T-helper 9 cell (primary cell): ENCODE data around the gene IGFLR1.

Source experiments
- DNase-seq: peaks from one replicate; pipeline ENCODE4 v3.0.0-alpha.2; 2020
- total RNA-seq, 2 donors: gene quantifications; one replicate each; lab custom pipeline; 2026; lab: John Stamatoyannopoulos, UW

IGFLR1 gene, protein sequence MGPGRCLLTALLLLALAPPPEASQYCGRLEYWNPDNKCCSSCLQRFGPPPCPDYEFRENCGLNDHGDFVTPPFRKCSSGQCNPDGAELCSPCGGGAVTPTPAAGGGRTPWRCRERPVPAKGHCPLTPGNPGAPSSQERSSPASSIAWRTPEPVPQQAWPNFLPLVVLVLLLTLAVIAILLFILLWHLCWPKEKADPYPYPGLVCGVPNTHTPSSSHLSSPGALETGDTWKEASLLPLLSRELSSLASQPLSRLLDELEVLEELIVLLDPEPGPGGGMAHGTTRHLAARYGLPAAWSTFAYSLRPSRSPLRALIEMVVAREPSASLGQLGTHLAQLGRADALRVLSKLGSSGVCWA
- 2.7 to 5.0 reads per million in 2 donors for total RNA-seq

DNA sequence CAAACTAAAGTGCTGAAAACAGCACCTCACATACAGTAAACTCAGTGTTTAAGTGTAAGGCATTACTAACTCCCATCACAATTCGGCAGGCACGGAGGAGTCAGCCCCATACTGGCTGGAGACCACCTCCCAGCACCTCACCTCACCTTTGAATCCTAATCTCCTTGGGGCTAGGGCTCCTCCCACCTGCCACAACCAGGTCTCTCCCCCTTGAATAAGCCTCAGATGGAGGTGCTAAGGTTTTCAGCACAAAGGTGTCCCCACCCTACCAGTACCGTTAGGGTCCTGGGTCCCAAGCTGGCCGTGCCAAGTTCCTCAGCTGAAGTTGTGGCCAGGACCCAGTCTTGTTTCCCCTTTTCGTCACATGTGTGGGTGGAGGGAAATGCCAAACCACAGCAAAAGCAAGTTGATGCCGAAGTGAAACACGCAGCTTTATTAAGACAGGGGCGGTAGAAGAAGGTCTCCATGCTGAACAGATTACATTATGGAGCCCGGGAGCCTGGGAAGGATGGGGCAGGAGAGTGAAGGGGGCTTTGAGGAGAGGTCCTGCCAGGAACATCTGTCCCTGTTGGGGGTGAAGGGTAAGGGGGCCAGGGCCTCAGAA is at the start of gene IGFLR1:
Gene IGFLR1, minus strand, starts transcription at position 332 of the 604 bp plus-strand sequence. CDS start 1,272 bp downstream, outside the sequence.
- peak; percentile 41 for DNase-seq

DNA sequence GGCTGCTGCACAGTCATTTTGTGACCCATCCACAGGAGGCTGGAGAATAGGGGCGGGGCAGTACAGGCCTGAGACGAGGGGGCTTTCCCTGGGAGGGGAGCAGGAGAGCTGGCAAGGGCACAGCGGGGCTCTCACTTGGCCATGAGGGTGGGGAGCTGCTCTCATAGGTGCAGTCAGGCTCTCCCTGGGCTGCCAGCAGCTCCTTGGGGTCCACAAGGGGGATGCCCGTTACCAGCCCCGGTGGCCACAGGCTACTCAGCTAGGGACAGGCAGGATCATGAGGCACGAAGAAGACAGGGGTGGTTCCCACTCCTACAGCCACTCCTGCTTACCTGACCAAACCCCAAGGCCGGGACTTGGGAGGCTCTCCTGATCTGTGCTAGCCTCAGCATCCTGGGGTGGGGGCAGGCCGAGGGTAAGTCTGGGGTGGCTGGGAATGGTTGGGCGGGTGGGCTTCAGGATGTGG is 49.6 kb upstream of the IGFLR1 start:
- no peak for DNase-seq

DNA sequence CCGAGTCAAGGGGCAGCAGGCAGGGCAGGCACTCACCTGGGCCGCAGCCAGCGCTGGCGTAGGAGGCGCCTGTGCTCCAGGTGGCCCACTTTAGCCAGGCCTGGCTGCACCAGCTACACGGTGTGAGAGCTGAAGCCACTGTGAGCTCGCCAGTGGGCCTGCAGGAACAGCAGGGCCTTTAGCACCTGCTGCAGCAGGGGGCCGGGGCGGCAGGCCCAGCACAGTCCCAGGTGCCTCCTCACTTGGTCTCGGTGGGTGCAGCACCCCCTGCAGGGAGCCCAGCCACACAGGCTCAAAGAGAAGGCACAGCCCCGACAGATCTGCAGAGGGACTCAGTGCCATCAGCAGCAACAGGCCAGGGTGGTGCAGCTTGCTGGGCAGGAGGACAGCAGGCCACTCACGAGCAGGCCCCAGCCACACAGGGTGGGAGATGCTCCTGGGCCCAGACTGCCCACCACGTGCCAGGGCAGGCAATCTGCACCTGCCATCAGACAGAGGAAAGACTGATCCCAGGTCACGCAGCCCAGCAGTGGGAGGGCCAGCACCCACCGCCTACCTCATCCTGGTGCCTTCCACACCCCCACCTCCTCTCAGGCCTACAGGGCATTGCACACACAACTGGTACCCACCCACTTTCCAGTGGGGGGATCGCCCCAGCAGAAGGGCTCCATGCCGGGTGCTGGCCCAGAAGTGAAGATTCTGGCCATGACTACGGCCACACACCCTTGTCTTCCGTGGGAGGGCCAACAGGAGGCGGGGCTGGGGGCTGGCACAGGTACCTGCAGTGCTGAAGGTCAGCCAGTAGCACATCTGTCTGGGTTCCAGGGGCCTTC is 48.9 kb upstream of the IGFLR1 start:
- DNase-seq, result no peak

DNA sequence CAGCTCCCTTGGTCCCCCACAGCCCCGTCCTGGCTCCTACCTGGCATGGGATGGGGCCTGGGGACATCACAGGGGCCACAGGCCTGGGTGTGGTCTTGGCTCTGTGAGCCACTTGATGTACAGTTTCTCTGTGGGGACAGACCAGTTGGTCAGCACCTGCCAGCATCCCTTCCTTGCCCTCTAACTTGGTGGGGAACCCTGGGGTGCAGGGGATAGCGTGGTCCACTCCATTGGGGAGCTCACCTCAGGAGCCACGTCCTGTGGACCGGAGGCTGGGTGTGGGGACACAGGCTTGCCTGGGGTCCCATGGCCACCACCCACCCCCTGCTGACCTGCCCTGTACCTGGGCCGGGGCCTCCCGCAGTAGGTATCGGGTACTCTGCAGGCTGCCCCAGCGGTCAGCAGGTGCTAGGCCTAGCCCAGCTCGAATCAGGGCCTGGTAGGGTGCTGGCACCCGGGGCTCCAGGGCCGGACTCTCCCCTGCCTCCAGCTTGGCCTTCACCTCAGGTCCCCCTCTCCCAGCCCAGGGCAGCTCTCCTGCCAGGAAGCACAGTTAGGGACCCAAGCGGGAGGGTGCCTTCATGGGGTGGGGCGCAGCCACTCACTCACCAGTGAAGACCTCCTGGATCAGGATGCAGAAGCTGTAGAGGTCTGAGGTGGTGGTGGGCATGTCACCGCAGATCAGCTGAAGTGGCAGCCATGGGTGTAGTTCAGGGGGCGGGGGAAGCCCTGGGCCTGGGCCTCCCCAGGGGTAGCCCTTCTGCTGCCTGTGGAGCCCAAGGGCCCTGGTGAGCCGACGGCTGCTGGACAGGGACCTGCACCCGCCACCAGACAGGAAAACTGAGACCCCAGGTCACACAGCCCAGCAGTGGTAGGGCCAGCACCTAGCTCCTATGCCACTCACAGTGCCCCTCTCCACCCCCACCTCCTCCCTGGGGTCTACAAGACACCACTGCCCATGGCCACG is 48.0 kb upstream of the IGFLR1 start:
- no peak for DNase-seq

DNA sequence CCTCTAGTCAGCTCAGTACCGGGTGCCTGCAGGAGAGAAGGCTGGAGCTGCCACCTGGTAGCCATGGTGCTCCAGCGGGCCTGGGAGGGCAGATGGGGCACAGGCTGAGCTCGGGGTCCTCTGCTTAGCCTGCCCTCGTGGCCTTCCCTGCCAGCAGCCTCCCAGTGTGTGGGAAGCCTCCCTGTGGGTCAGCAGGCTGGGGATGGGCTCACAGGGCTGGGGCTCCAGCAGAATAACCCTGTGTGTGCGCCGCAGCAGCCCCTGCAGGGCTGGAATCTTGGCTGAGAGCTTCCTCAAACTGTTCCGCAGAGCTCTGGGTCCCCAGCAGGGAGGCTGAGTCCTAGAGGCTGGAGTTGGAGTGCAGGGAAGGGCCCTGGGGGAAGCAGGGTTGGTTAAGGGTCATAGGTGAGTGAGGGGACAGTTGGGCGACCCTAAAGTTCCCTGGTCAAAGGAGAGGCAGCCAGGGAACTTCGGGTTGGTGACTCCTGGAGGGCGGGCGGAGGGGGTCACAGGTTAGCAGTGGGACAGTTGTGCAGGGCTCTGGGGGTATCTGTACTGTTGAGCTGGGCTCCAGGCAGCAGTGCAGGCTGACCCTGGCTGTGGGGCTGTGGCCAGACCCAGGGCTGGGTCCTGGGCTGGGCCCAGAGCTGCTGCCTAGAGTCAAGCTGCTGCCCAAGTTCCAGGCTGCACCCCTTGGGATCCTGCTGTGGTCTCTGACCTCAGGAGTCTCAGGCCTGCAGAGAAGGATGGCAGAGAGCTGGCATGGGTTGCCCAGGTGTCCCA is 47.1 kb upstream of the IGFLR1 start:
- DNase-seq, result no peak

DNA sequence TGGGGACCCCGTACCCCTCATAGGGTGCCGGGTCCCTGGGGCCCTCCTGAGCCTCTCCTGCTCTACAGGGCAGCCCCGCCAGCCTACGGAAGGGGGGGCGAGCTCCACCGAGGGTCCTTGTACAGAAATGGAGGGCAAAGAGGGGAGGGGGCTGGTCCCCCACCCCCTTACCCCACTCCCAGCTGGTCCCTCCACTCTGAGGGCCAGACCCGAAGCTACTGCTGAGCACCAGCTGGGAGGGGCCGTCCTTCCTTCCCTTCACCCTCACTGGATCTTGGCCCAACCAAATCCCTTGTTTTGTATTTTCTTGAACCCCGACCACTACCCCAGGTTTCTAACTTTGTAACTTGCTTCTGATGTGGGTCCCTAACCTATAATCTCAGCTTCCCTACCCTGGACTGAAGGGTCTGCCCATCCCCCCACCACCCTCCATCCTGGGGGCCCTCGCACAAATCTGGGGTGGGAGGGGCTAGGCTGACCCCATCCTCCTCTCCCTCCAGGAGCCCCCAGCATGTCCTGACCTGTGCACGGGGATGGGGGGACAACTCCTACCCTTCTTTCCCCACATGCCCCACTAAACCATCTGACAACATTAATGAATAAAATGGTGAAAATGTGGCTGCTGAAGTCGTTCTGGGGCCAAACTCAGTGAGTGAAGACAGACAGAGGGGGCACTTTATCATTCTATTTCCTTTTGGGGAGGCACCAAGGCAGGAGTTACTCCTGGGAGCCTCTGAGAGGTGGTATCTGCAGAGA is 46.1 kb upstream of the IGFLR1 start:
- DNase-seq, result no peak

DNA sequence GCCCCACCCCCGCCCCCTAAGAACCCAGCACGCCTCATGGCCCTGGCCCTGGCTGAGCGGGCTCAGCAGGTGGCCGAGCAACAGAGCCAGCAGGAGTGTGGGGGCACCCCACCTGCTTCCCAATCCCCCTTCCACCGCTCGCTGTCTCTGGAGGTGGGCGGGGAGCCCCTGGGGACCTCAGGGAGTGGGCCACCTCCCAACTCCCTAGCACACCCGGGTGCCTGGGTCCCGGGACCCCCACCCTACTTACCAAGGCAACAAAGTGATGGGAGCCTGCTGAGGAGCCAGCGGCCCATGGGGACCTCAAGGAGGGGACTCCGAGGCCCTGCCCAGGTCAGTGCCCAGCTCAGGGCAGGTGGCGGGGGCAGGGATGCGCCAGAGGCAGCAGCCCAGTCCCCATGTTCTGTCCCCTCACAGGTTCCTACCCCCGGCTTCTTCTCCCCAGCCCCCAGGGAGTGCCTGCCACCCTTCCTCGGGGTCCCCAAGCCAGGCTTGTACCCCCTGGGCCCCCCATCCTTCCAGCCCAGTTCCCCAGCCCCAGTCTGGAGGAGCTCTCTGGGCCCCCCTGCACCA is 45.1 kb upstream of the IGFLR1 start:
- no peak for DNase-seq

DNA sequence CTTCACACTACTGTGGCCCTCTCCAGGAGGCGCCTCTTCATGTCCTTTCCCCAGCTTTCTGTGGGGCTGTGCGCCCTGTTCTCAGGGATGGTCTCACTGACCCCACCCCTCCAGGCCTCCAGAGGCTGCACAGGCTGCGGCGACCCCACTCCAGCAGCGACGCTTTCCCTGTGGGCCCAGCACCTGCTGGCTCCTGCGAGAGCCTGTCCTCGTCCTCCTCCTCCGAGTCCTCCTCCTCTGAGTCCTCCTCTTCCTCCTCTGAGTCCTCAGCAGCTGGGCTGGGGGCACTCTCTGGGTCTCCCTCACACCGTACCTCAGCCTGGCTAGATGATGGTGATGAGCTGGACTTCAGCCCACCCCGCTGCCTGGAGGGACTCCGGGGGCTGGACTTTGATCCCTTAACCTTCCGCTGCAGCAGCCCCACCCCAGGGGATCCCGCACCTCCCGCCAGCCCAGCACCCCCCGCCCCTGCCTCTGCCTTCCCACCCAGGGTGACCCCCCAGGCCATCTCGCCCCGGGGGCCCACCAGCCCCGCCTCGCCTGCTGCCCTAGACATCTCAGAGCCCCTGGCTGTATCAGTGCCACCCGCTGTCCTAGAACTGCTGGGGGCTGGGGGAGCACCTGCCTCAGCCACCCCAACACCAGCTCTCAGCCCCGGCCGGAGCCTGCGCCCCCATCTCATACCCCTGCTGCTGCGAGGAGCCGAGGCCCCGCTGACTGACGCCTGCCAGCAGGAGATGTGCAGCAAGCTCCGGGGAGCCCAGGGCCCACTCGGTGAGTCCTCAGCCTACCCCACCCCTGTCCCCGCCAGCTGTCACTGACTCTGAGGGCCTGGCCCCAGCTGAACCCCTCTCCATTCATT is 44.3 kb upstream of the IGFLR1 start:
- no peak for DNase-seq

DNA sequence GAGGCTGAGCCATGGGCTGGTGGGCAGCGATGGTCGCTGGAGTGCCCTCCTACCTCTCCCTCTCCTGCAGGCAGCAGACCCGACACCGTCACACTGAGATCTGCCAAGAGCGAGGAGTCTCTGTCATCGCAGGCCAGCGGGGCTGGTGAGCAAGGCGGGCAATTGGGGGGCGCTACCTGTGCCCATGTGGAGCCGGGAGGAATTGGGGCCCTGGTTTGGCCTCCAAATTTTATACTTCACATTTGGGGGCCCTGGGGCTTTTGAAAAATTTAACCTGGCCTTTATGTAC is 43.0 kb upstream of the IGFLR1 start:
- DNase-seq, result no peak

DNA sequence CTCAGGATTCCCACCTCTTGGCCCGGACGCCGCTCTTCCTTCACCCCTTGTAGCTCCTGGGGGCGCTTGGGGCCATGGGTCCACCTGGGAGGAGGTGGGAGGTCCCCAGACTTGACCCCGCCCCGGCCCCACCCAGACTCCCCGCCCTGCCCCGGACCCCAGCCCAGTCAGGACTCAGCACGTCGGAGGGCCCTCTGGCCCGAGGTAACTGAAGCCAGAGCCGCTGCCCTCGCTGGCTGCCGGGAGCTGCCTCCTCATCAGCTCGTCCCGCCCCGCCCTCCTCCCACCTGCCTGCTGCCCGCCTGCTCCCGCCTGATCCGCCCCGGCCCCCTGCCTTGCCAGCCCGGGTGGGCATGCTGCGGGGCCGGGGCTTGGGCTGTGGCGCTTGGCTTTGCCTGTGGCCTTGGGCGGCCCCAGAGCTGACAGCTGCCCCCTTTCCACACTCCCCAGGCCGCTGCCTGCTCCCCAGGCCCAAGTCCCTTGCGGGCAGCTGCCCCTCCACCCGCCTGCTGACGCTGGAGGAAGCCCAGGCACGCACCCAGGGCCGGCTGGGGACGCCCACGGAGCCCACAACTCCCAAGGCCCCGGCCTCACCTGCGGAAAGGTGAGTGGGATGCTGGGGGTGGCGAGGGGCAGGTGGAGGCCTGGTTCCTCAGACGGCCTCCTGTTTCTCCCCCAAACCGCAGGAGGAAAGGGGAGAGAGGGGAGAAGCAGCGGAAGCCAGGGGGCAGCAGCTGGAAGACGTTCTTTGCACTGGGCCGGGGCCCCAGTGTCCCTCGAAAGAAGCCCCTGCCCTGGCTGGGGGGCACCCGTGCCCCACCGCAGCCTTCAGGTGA is 42.5 kb upstream of the IGFLR1 start:
- no peak for DNase-seq

DNA sequence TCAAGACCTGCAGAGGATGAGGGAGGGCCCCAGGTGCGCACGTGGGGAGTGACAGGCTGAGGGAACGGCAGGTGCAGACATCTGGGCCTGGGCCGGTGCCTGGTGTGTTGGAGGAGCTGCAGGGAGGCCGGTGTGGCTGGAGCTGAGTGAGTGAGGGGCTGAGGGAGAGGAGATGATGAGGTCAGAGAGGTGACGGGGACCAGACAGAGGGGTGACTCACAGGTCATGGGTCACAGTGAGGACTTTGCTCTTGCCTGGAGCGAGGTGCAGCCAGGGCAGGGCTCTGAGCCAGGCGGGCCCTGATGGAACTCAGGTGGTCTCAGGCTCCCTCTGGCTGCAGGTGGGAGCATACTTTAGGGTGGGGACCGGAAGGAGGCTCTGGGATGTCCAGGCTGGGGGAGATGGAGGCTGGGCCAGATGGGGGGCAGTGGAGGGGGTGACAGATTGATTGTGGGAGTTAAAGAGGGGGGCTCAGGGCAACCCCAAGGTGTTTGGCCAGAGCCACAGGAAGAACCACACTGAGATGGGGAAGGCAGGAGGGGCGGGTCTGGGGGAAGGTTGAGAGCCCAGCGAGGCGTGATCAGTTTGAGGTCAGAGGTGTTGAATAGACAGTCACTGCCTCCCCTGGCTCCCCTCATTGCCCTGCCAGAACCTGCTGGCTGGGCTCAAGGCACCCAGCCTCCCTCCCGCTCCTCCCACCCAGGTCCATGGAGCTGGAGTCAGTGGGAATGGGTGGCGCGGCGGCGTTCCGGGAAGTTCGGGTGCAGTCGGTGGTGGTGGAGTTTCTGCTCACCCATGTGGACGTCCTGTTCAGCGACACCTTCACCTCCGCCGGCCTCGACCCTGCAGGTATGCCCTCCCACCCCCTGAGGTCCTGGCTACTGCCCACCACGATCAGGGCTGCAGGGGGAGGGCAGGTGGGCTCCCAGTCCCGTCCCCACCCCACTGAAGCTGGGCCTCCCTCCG is 41.5 kb upstream of the IGFLR1 start:
- no peak for DNase-seq

DNA sequence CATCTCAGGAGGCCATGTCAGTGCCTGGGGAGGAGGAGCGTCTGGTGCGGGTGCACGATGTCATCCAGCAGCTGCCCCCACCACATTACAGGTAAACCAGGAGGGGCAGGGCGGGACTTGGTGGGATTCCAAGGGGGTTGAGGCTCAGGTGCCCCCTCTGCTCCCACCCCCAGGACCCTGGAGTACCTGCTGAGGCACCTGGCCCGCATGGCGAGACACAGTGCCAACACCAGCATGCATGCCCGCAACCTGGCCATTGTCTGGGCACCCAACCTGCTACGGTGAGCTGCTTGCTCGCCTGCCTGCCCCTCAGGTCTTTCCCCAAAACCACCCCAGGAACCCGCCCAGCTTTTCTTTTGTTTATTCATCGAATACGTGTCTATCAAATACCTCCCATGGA is 40.3 kb upstream of the IGFLR1 start:
- DNase-seq, result no peak

DNA sequence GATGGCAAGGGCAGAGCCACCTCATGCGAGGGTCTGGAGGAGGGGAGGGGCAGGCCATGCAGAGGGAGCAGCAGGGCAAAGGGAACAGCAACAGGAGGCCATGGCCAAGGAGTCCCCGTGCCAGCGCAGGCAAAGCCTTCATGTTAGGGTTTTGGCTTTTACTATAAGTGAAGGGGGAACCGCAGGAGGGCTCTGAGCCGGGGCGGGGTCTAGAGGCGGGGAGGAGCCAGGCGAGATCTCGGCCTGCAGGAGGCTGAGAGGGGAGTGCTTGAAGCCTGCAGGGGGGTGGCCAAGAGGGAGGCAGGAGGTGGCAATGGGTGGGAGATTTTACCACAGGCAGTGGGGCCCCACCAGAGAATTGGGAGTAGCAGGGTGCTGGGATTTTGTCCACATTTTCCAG is 39.4 kb upstream of the IGFLR1 start:
- DNase-seq, result no peak

DNA sequence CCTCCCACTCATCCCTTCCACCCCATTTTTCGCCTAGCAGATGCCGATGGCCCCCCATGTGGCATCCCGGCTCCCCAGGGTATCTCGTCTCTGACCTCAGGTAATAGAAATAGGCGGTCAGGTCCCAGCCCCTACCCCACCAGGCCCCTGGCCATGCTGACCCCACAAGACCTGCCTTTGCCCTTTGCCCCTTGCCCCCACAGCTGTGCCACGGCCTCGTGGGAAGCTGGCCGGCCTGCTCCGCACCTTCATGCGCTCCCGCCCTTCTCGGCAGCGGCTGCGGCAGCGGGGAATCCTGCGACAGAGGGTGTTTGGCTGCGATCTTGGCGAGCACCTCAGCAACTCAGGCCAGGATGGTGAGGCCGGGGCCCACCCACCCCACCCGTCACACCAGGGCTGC is 38.5 kb upstream of the IGFLR1 start:
- no peak for DNase-seq

DNA sequence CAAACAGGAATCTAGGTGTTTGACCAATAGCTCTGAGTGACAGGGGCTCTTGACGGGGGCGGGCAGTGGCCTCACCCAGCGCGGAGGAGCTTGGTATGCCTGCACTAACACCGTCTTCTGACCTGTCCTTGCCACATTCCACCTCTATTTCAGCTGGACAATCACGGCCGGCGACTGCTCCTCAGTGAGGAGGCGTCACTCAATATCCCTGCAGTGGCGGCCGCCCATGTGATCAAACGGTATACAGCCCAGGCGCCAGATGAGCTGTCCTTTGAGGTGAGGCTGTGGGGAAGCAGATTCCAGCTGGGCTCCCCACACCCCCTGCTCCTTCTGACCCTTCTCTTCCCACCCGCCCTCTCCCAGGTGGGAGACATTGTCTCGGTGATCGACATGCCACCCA is 37.8 kb upstream of the IGFLR1 start:
- DNase-seq, result no peak

DNA sequence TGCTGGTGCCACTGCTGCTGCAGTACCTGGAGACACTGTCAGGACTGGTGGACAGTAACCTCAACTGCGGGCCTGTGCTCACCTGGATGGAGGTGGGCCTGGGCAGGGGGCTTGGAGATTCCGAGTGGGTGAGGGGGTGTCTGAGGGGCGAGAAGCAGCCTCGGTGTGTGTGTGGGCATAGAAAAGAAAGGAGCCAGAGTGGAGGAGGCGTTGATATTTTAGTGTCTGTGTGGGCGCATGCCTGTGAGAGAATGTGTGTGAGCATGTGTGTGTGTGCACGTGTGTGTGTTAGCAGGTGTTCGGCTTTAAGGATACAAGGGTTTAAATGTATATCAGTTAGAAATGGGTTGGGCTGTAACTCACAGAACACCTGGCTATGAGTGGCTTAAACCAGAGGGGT is 36.8 kb upstream of the IGFLR1 start:
- DNase-seq, result no peak

DNA sequence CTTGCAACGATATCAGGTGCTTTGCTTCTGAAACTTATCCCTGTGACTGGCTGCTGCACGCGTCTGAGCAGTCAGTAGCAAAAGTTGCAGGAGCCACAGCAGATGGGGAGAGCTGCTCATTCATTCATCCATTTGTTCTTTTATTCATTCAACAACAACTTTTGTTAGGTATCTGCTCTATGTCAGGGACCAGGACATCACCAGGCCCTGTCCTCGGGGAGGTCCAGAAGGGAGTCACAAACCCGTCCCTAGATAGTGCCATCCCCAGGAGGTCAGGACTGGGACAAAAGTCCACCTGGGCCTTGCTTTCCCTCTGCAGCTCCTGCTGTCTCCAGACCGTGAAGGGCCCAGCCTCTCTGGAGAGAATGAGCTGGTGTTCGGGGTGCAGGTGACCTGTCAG is 35.7 kb upstream of the IGFLR1 start:
- DNase-seq, result no peak
